Loucy (cell line): ENCODE results near the gene TRIP13.

Source experiments
- EZH2phosphoT487 ChIP-seq: fragments of 200-600 bp; IDR thresholded peaks from 2 replicates; pipeline ENCODE4 v1.6.1; 2018; ENCODE audit warnings: antibody characterized with exemption, mild to moderate bottlenecking, moderate library complexity, borderline replicate concordance
- TF ChIP-seq, protein P1 (sequence below): fragments of 200-600 bp; sonication (generic); conservative IDR thresholded peaks from 2 replicates; pipeline ENCODE4 v1.5.1; 2014; ENCODE audit warnings: mild to moderate bottlenecking, antibody characterized with exemption, low read length

DNA sequence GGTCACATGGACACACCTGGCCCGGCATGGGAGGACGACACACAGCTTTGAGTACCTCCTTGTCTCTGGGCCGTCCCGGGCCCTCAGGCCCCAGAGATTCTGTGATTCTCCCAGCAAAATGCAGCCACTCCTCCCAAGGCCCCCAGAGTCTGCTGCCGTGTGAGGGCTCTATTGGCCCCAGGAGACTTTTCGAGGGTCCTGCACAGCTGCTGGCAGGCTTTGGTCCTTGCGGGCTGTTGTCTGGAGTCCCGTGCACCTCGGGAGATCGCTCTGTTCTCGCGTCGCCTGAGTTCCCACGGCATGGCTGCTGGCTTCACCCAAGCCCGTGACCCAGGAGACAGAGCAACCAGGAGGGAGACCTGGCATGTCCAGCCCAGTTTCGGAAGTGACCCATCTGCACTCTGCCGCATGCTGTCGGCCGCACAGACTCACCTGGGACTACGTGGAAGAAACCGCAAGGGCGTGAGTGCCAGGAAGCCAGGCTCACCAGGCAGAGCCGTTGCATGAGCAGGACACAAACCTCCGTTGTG, 69.1 kb downstream of the TRIP13 start:
- TF ChIP-seq, protein P1, sequence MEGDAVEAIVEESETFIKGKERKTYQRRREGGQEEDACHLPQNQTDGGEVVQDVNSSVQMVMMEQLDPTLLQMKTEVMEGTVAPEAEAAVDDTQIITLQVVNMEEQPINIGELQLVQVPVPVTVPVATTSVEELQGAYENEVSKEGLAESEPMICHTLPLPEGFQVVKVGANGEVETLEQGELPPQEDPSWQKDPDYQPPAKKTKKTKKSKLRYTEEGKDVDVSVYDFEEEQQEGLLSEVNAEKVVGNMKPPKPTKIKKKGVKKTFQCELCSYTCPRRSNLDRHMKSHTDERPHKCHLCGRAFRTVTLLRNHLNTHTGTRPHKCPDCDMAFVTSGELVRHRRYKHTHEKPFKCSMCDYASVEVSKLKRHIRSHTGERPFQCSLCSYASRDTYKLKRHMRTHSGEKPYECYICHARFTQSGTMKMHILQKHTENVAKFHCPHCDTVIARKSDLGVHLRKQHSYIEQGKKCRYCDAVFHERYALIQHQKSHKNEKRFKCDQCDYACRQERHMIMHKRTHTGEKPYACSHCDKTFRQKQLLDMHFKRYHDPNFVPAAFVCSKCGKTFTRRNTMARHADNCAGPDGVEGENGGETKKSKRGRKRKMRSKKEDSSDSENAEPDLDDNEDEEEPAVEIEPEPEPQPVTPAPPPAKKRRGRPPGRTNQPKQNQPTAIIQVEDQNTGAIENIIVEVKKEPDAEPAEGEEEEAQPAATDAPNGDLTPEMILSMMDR = no peak
- no peak for TF ChIP-seq EZH2phosphoT487
